Activated T-cell treated with anti-CD3 and anti-CD28 coated beads for 1 hour (primary cell): ENCODE data around the gene USP11.
A peak's percentile ranks its signal among the peaks of the same experiment; 100 is the strongest.

Source experiments
- DNase-seq: peaks from one replicate; pipeline ENCODE4 v3.0.0-alpha.2; 2020; ENCODE audit warnings: low read depth

The USP11 gene

GRCh38 chrX:47204970-47205369 is 27.8 kb upstream of the USP11 start:
- DNase-seq, result no peak

GRCh38 chrX:47206316-47206715 is 26.5 kb upstream of the USP11 start:
- DNase-seq, result no peak

GRCh38 chrX:47208108-47208507 is 24.7 kb upstream of the USP11 start:
- DNase-seq, result no peak

GRCh38 chrX:47209508-47210238 is 23.1 kb upstream of the USP11 start:
- no peak for DNase-seq

- no peak for DNase-seq
Observed at GRCh38 chrX:47210661-47211425, 22.0 kb upstream of the USP11 start.

GRCh38 chrX:47212381-47213293 is 20.2 kb upstream of the USP11 start:
- DNase-seq, result no peak

GRCh38 chrX:47214435-47215077 is 18.3 kb upstream of the USP11 start:
- DNase-seq, result no peak

- DNase-seq, result no peak
Observed at GRCh38 chrX:47215291-47215900, 17.4 kb upstream of the USP11 start.

GRCh38 chrX:47216393-47216925 is 16.4 kb upstream of the USP11 start:
- no peak for DNase-seq

- DNase-seq, result no peak
Observed at GRCh38 chrX:47217121-47217851, 15.5 kb upstream of the USP11 start.

- DNase-seq, result peak; percentile 90
Observed at GRCh38 chrX:47217852-47218279, 14.9 kb upstream of the USP11 start.

- peak; percentile 56 for DNase-seq
Observed at GRCh38 chrX:47218280-47218919, 14.4 kb upstream of the USP11 start, which contains the start of gene CDK16. Gene CDK16, plus strand, starts transcription at chrX:47218681. Its CDS starts 4,877 bp downstream, at chrX:47223558.

- peak; percentile 23 for DNase-seq
Observed at GRCh38 chrX:47218920-47219815, 13.6 kb upstream of the USP11 start.

GRCh38 chrX:47221756-47222155 is 11.1 kb upstream of the USP11 start:
- no peak for DNase-seq

GRCh38 chrX:47222751-47223350 is 10.0 kb upstream of the USP11 start:
- DNase-seq, result no peak

- no peak for DNase-seq
Observed at GRCh38 chrX:47223476-47224250, 9.1 kb upstream of the USP11 start.

- no peak for DNase-seq
Observed at GRCh38 chrX:47224266-47224895, 8.4 kb upstream of the USP11 start.
